Measurements from ENCODE around the gene MCUR1. TPM values are rescaled to one million over a fixed set of nuclear protein-coding genes. Genes with fewer than 3 reads are reported as not detected.
"Not testable (repeated sequence)": the region's sequence is repeated elsewhere in the genome, so short reads cannot be mapped to it uniquely, and the experiment has no call there.

Gene MCUR1
- total and polyA plus RNA-seq, 4 experiments from 2014 or later: 5.9 to 11.6 (median 11.4) TPM

GRCh38 chr6:13828656-13829301, 14.4 kb upstream of the MCUR1 start:
- H3K4me1 ChIP-seq (ENCODE audit: insufficient read depth, low read length); H3K36me3 Mint-ChIP-seq; intact Hi-C loops (cut with micrococcal nuclease); H3K27ac Mint-ChIP-seq; H3K9me3 ChIP-seq (ENCODE audit: control insufficient read depth in 1 of 2, low read length in 2 of 2); H3K9me3 Mint-ChIP-seq; H3K4me1 Mint-ChIP-seq; POLR2A ChIA-PET (ENCODE audit: partially characterized antibody); H3K4me3 Mint-ChIP-seq; CTCF ChIA-PET (ENCODE audit: partially characterized antibody); H3K36me3 ChIP-seq (ENCODE audit: insufficient read depth, low read length); H3K27me3 ChIP-seq (ENCODE audit: insufficient read depth, low read length); DNase-seq; H3K4me3 ChIP-seq (ENCODE audit: low read length in 2 of 2); H3K27ac ChIP-seq (ENCODE audit: low read depth, low read length): not testable (repeated sequence)
- peaks cover 5 to 12% of the 10 kb centered on the region in 2 donors for H3K27me3 Mint-ChIP-seq

GRCh38 chr6:13827032-13827431, 12.7 kb upstream of the MCUR1 start:
- Mint-ChIP-seq H3K27ac (no peak overlapping the region), H3K4me1 (no peaks in the 10 kb centered on the region), H3K9me3 (peaks cover 0 to 9% (median 3%) of the 10 kb centered on the region in 8 donors), H3K4me3 (no peak overlapping the region), H3K27me3 (peaks cover 6 to 12% of the 10 kb centered on the region in 2 donors), H3K36me3 (peaks cover 0 to 8% of the 10 kb centered on the region in 2 donors)
- no peaks in the 10 kb centered on the region for H3K36me3 ChIP-seq (ENCODE audit: insufficient read depth, low read length)
- ChIA-PET POLR2A (ENCODE audit: partially characterized antibody) (no interaction called here), CTCF (ENCODE audit: partially characterized antibody) (interaction anchor here (1.0 kb wide), 1 partner anchor 12 kb away, joined by 3 read pairs; no protein-coding TSS in a partner anchor)
- no peak overlapping the region for H3K4me3 ChIP-seq (ENCODE audit: low read length in 2 of 2)
- no peaks in the 10 kb centered on the region for H3K9me3 ChIP-seq (ENCODE audit: control insufficient read depth in 1 of 2, low read length in 2 of 2)
- DNase-seq: no peak
- no peaks in the 10 kb centered on the region for H3K4me1 ChIP-seq (ENCODE audit: insufficient read depth, low read length)
- no peaks in the 10 kb centered on the region for H3K27me3 ChIP-seq (ENCODE audit: insufficient read depth, low read length)
- H3K27ac ChIP-seq (ENCODE audit: low read depth, low read length): no peak overlapping the region
- intact Hi-C loops (cut with micrococcal nuclease): no loop called here

GRCh38 chr6:13825871-13826270, 11.5 kb upstream of the MCUR1 start:
- peaks cover 6 to 12% of the 10 kb centered on the region in 2 donors for H3K27me3 Mint-ChIP-seq
- H3K36me3 Mint-ChIP-seq: peaks cover 0 to 8% of the 10 kb centered on the region in 2 donors
- intact Hi-C loops (cut with micrococcal nuclease): no loop called here
- H3K9me3 Mint-ChIP-seq: peaks cover 0 to 9% (median 3%) of the 10 kb centered on the region in 8 donors
- ChIA-PET POLR2A (ENCODE audit: partially characterized antibody) (no interaction called here), CTCF (ENCODE audit: partially characterized antibody) (no interaction called here)
- no peaks in the 10 kb centered on the region for H3K4me1 Mint-ChIP-seq
- Histone ChIP-seq H3K4me3 (ENCODE audit: low read length in 2 of 2) (no peak overlapping the region), H3K9me3 (ENCODE audit: control insufficient read depth in 1 of 2, low read length in 2 of 2) (no peaks in the 10 kb centered on the region), H3K4me1 (ENCODE audit: insufficient read depth, low read length) (no peaks in the 10 kb centered on the region), H3K27me3 (ENCODE audit: insufficient read depth, low read length) (no peaks in the 10 kb centered on the region), H3K27ac (ENCODE audit: low read depth, low read length) (no peak overlapping the region), H3K36me3 (ENCODE audit: insufficient read depth, low read length) (no peaks in the 10 kb centered on the region)
- no peak overlapping the region for H3K4me3 Mint-ChIP-seq
- no peak overlapping the region for H3K27ac Mint-ChIP-seq
- no peak for DNase-seq

- no peak for DNase-seq
- ChIA-PET POLR2A (ENCODE audit: partially characterized antibody) (interaction anchor here (0.5 kb wide), 1 partner anchor 282 kb away, joined by 3 read pairs; no protein-coding TSS in a partner anchor), CTCF (ENCODE audit: partially characterized antibody) (interaction anchor here (1.2 to 1.5 kb wide), 2 partner anchors 23 to 249 kb away, joined by 3 read pairs; no protein-coding TSS in a partner anchor)
- Mint-ChIP-seq H3K9me3 (no peaks in the 10 kb centered on the region), H3K4me1 (peaks cover 3 to 8% (median 7%) of the 10 kb centered on the region in 4 donors), H3K27me3 (no peaks in the 10 kb centered on the region), H3K36me3 (peaks cover 0 to 1% of the 10 kb centered on the region in 2 donors), H3K4me3 (no peak overlapping the region), H3K27ac (no peak overlapping the region)
- no peaks in the 10 kb centered on the region for H3K9me3 ChIP-seq (ENCODE audit: control insufficient read depth in 1 of 2, low read length in 2 of 2)
- H3K27me3 ChIP-seq (ENCODE audit: insufficient read depth, low read length): no peaks in the 10 kb centered on the region
- H3K36me3 ChIP-seq (ENCODE audit: insufficient read depth, low read length): no peaks in the 10 kb centered on the region
- peaks cover 8% of the 10 kb centered on the region for H3K4me1 ChIP-seq (ENCODE audit: insufficient read depth, low read length)
- intact Hi-C loops (cut with micrococcal nuclease): no loop called here
- H3K4me3 ChIP-seq (ENCODE audit: low read length in 2 of 2): no peak overlapping the region
- H3K27ac ChIP-seq (ENCODE audit: low read depth, low read length): no peak overlapping the region
These were observed 4.0 kb upstream of the MCUR1 start for GRCh38 chr6:13818341-13818740.

GRCh38 chr6:13814938-13815575, 700 bp upstream of the MCUR1 start:
- peak in 1 of 5 donors; percentile 1 for DNase-seq
- Mint-ChIP-seq H3K36me3 (peaks cover 0 to 1% of the 10 kb centered on the region in 2 donors), H3K4me1 (peaks cover 24 to 33% (median 31%) of the 10 kb centered on the region in 4 donors), H3K27me3 (no peaks in the 10 kb centered on the region), H3K27ac (peak overlapping the region; percentile 82 to 92 (median 89)), H3K9me3 (no peaks in the 10 kb centered on the region), H3K4me3 (peak overlapping the region; percentile 84 to 89 (median 86))
- Histone ChIP-seq H3K4me1 (ENCODE audit: insufficient read depth, low read length) (peaks cover 28% of the 10 kb centered on the region), H3K4me3 (ENCODE audit: low read length in 2 of 2) (peak overlapping the region in 1 of 2 donors; percentile 78), H3K27ac (ENCODE audit: low read depth, low read length) (peak overlapping the region; percentile 62), H3K36me3 (ENCODE audit: insufficient read depth, low read length) (no peaks in the 10 kb centered on the region), H3K27me3 (ENCODE audit: insufficient read depth, low read length) (no peaks in the 10 kb centered on the region), H3K9me3 (ENCODE audit: control insufficient read depth in 1 of 2, low read length in 2 of 2) (no peaks in the 10 kb centered on the region)
- CTCF ChIA-PET (ENCODE audit: partially characterized antibody): interaction anchor here (1.1 to 4.3 kb wide), 3 partner anchors 19 to 200 kb away, joined by 3 to 38 read pairs (median 7); partner anchors contain the start of gene NOL7
- POLR2A ChIA-PET (ENCODE audit: partially characterized antibody): interaction anchor here (0.7 to 3.5 kb wide), 11 partner anchors 11 to 487 kb away, joined by 3 to 21 read pairs (median 4); partner anchors contain the start of genes NOL7, RANBP9, SIRT5 and TBC1D7
- intact Hi-C loops (cut with micrococcal nuclease): loop anchor here (1.0 to 5.0 kb wide), 6 partner anchors 20 to 1432 kb away; partner anchors contain the start of genes CD83, JARID2, NOL7 and SIRT5

GRCh38 chr6:13813621-13814175, 659 bp downstream of the MCUR1 start:
- H3K27me3 Mint-ChIP-seq: no peaks in the 10 kb centered on the region
- no peaks in the 10 kb centered on the region for H3K36me3 ChIP-seq (ENCODE audit: insufficient read depth, low read length)
- H3K27ac Mint-ChIP-seq: peak overlapping the region; percentile 71 to 92 (median 87)
- no peaks in the 10 kb centered on the region for H3K9me3 ChIP-seq (ENCODE audit: control insufficient read depth in 1 of 2, low read length in 2 of 2)
- POLR2A ChIA-PET (ENCODE audit: partially characterized antibody): interaction anchor here (0.6 to 3.5 kb wide), 12 partner anchors 10 to 485 kb away, joined by 3 to 21 read pairs (median 4); partner anchors contain the start of genes NOL7, RANBP9, SIRT5 and TBC1D7
- H3K4me1 Mint-ChIP-seq: peaks cover 24 to 34% (median 32%) of the 10 kb centered on the region in 4 donors
- no peaks in the 10 kb centered on the region for H3K9me3 Mint-ChIP-seq
- DNase-seq: no peak
- CTCF ChIA-PET (ENCODE audit: partially characterized antibody): interaction anchor here (0.8 to 4.3 kb wide), 4 partner anchors 12 to 239 kb away, joined by 4 to 38 read pairs (median 6); partner anchors contain the start of genes NOL7 and SIRT5
- peak overlapping the region; percentile 62 for H3K27ac ChIP-seq (ENCODE audit: low read depth, low read length)
- H3K4me3 ChIP-seq (ENCODE audit: low read length in 2 of 2): peak overlapping the region; percentile 34 to 78
- intact Hi-C loops (cut with micrococcal nuclease): loop anchor here (1.0 to 5.0 kb wide), 6 partner anchors 18 to 1434 kb away; partner anchors contain the start of genes CD83, JARID2, NOL7 and SIRT5
- peak overlapping the region; percentile 80 to 93 (median 90) for H3K4me3 Mint-ChIP-seq
- H3K27me3 ChIP-seq (ENCODE audit: insufficient read depth, low read length): no peaks in the 10 kb centered on the region
- peaks cover 0 to 1% of the 10 kb centered on the region in 2 donors for H3K36me3 Mint-ChIP-seq
- H3K4me1 ChIP-seq (ENCODE audit: insufficient read depth, low read length): peaks cover 28% of the 10 kb centered on the region
